GM12874 (cell line): Measurements from ENCODE around the gene DUSP2.

ENCODE experiments used
- TF ChIP-seq, protein P1 (sequence below): IDR thresholded peaks from 2 replicates; pipeline ENCODE4 v1.5.1; 2011; ENCODE audit warnings: low read depth, mild to moderate bottlenecking, control low read depth, low read length, moderate library complexity; ENCODE audit not compliant: insufficient read depth

Gene DUSP2

DNA sequence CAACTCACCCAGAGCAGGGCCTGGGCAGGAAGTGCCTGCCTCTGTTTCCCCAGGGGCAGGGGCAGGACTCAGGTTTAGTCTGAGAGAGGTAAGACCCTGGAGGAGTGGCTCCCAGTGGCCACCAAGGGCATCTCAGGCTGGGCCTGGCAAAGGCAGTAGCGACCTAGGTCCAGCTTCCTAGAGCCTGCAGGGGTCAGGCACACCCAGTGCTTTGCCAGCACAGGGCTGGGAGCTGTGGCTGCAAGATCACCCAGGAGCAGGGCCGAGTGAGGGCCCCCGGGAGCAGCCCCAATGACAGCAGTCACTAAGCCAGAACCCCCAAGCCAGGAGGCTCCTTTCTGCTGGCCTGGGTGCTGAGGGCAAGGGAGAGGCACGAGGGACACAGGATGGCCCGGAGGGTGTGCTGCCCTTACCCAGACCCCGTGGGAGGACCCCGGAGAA lies 8.8 kb upstream of the DUSP2 start:
- TF ChIP-seq, protein P1, sequence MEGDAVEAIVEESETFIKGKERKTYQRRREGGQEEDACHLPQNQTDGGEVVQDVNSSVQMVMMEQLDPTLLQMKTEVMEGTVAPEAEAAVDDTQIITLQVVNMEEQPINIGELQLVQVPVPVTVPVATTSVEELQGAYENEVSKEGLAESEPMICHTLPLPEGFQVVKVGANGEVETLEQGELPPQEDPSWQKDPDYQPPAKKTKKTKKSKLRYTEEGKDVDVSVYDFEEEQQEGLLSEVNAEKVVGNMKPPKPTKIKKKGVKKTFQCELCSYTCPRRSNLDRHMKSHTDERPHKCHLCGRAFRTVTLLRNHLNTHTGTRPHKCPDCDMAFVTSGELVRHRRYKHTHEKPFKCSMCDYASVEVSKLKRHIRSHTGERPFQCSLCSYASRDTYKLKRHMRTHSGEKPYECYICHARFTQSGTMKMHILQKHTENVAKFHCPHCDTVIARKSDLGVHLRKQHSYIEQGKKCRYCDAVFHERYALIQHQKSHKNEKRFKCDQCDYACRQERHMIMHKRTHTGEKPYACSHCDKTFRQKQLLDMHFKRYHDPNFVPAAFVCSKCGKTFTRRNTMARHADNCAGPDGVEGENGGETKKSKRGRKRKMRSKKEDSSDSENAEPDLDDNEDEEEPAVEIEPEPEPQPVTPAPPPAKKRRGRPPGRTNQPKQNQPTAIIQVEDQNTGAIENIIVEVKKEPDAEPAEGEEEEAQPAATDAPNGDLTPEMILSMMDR = peak; percentile 27; the same call in 1 of the 2 replicates

DNA sequence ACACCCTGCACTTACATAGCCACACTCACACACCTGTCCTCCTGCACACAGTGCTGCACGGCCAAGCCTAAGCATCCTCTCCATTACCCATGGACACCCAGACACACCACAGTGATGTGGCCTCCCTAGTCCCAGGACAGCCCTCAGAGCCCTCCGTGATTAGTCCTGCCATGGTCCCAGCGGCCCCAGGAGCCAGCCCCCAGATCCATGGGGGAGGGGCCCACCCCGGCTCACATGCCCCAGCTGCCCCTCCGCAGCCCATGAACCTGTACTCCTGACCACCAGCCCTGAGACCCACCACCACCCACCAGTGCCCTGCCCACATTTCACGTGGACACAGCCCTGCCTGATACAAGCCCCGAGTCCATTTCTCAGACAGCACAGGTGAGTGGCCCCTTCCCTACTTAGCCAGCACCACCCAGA lies 8.1 kb upstream of the DUSP2 start:
- TF ChIP-seq, protein P1 = no peak

DNA sequence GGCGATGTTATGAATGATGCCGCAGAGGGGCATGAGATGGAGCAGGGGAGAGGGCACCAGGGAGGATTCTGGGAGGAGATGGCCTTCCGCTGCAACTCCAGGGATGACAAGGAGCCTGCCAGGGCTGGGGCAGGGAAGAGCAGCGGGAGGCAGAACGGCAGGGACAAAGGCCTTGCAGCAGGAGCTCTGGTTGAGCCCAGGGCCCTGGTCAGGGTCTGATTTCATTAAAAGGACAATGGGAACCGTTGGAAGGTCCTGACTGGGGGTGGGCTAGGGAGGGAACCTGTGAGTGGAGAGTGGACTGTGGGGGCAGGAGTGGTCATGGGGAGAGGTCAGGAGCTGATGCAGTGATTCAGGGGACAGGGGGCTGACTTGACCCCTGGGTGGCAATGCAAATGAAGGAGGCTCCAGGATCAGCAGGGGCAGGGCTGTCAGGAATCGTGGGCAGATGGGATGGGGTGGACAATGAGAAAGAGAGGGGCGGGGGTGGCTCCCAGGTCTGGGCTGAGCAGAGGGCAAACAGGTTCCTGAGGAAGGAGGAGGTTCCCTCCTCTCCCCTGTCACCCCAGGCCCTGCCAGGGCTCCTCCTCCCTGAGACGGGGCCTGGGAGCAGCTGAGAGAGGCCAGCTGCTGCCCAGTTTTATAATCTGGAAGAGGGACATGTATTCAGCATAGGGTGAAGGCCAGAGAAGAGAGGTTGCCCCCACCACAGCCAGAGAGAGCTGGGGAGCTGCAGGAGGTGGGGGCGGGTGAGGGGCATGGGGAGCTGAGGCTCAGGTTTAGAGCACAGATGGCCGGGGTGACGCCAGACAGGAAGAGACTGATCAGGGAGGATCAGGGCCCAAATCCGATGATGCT lies 7.3 kb upstream of the DUSP2 start:
- TF ChIP-seq, protein P1 = no peak

DNA sequence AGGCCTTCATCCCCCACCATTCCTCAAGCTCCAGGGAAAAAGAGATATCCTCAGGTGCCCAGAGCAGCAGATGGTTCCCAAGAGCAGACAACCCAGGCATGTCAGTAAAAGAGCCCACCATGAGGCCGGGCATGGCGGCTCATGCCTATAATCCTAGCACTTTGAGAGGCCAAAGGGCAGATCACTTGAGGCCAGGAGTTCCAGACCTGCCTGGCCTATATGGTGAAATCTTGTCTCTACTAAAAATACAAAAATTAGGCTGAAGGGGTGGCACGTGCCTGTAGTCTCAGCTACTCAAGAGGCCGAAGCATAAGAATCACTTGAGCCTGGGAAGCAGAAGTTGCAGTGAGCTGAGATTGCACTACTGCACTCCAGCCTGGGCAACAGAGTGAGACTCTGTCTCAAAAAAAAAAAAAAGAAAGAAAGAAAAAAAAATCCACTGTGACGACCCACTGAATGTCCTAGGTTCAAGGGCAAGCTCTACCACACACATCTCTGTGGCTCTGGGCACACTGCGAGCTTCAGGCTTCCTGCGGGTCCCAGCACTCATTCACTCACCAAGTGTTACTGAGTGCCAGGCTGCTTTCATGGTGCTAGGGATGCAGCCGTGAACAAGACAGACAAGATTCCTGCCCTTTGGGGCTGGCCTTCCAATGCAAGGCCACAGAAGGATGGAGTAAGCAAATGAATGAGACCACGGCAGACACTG lies 6.5 kb upstream of the DUSP2 start:
- TF ChIP-seq, protein P1 = no peak

DNA sequence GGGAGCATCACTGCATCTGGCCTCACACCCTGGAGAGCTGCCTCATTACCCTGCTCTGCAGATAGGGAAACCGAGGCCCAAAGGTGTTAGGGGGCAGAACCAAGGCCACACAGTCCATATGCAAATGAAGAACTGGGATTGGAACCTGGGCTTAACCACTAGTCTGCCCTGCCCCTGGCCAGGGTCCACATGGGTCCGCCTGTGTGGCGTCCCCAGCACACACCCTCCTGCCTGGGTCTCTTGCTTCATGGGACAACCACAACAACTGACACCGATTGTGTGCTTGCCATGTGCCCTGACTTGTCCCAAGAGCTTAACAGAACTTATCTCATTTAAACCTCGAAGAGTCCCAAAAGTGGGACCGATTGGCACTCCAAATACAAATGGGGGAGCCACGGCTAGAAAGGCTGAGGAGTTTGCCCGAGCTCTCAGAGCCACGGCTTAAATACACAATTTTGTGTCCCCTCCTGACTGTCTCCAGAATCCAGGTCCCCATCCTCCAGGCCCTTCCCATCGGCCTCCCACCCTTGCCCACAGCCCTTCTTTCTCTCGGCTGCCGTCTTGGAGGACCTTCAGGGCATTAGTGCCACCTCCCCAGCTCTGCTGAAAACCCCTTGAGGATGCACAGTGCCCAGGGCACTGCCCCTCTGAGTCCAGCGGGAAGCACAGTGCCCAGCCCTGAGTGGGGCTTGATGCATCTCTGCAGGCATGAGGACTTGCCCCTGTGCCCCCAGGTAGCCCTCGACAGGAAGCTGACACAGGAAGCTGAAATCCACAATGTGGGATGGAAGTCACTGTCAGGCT lies 5.8 kb upstream of the DUSP2 start:
- TF ChIP-seq, protein P1 = no peak

DNA sequence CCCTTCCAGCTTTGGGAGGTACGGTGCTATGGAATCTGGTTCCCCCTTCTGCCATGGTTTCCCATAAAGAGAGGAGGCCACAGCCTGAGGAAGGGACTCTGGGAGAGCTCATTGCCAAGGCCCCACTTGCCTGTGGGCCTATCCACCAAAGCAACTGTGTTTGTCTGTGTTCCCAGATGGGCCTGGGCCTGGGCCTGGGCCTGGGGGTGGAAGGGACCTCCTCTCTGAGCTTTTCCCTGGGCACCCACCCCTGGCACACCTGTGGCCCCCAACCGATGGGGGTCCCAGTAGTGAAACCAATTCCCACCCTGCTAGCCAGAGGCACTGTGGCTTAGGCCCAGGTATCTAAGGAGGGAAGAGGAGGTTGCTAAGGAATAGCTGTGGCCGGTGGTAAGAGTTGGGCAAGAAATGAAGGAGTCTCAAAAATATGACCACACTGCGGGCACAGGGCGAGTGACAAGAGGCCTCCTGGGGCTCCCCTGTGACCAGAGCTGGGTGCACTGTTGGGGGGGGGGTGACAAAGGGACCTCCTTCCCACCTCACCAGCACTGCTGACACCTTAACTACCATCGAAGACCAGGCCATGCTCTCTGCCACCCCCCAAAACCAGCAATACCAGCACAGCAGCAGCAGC lies 4.9 kb upstream of the DUSP2 start:
- TF ChIP-seq, protein P1 = no peak
